MM.1S (cell line): ENCODE data around the gene LIPJ.

ENCODE experiments used
- DNase-seq: peaks from one replicate; pipeline ENCODE4 v3.0.0-alpha.2; 2015
- H2AFZ ChIP-seq: fragments of 300-600 bp; sonication (generic); 2 replicates; pipeline ENCODE4 v1.6.0; 2016; ENCODE audit warnings: antibody characterized with exemption, low read length
- H3F3A ChIP-seq: fragments of 300-600 bp; sonication (generic); 2 replicates; pipeline ENCODE4 v1.6.1; 2016; ENCODE audit warnings: mild to moderate bottlenecking, antibody characterized with exemption, low read length, moderate library complexity, mixed read lengths; ENCODE audit not compliant: insufficient read depth
- H3K27ac ChIP-seq: fragments of 300-600 bp; sonication (generic); 2 replicates; pipeline ENCODE4 v1.5.1; 2016; ENCODE audit warnings: mild to moderate bottlenecking, low read length
- H3K27me3 ChIP-seq: fragments of 300-600 bp; sonication (generic); replicated peaks from 2 replicates; pipeline ENCODE4 v1.6.0; 2016; ENCODE audit warnings: low read length; ENCODE audit not compliant: insufficient read depth
- H3K36me3 ChIP-seq: fragments of 300-600 bp; sonication (generic); replicated peaks from 2 replicates; pipeline ENCODE4 v1.6.1; 2016; ENCODE audit warnings: mild to moderate bottlenecking, low read length, mixed read lengths; ENCODE audit not compliant: insufficient read depth
- H3K4me1 ChIP-seq: fragments of 300-600 bp; sonication (generic); 2 replicates; pipeline ENCODE4 v1.6.1; 2016; ENCODE audit warnings: low read length, mixed read lengths
- H3K4me2 ChIP-seq: fragments of 300-600 bp; sonication (generic); 2 replicates; pipeline ENCODE4 v1.6.0; 2016; ENCODE audit warnings: low read depth, low read length
- H3K4me3 ChIP-seq: fragments of 300-600 bp; sonication (generic); 2 replicates; pipeline ENCODE4 v1.5.1; 2016; ENCODE audit warnings: low read length, mixed read lengths
- H3K79me2 ChIP-seq: fragments of 300-600 bp; sonication (generic); 2 replicates; pipeline ENCODE4 v1.6.1; 2016; ENCODE audit warnings: mixed run types, low read length, mixed read lengths
- H3K9ac ChIP-seq: fragments of 300-600 bp; sonication (generic); 2 replicates; pipeline ENCODE4 v1.6.1; 2016; ENCODE audit warnings: low read length, mixed read lengths
- H3K9me2 ChIP-seq: fragments of 300-600 bp; sonication (generic); replicated peaks from 2 replicates; pipeline ENCODE4 v1.6.1; 2016; ENCODE audit warnings: mild to moderate bottlenecking, low read length, mixed read lengths; ENCODE audit not compliant: insufficient read depth
- H3K9me3 ChIP-seq: fragments of 300-600 bp; sonication (generic); replicated peaks from 2 replicates; pipeline ENCODE4 v1.6.1; 2016; ENCODE audit warnings: mild to moderate bottlenecking, low read length, mixed read lengths; ENCODE audit not compliant: insufficient read depth
- H4K20me1 ChIP-seq: fragments of 300-600 bp; sonication (generic); 2 replicates; pipeline ENCODE4 v1.6.1; 2016; ENCODE audit warnings: mild to moderate bottlenecking, low read length, moderate library complexity, mixed read lengths; ENCODE audit not compliant: insufficient read depth
- CTCF ChIP-seq: fragments of 300-600 bp; sonication (generic); IDR thresholded peaks from 2 replicates; pipeline ENCODE4 v1.5.1; 2016; ENCODE audit warnings: antibody characterized with exemption, low read length, mixed read lengths
- EZH2 ChIP-seq: fragments of 300-600 bp; sonication (generic); optimal IDR thresholded peaks from 2 replicates; pipeline ENCODE3; 2017; ENCODE audit warnings: low read depth, mild to moderate bottlenecking, antibody characterized with exemption, low read length, mixed read lengths
- EZH2phosphoT487 ChIP-seq: fragments of 300-600 bp; sonication (generic); IDR thresholded peaks from 2 replicates; pipeline ENCODE4 v1.6.1; 2018; ENCODE audit warnings: antibody characterized with exemption, low read length

LIPJ gene

GRCh38 chr10:88623835-88624234, 37.3 kb downstream of the LIPJ start:
- Histone ChIP-seq H3K27ac (no peak overlapping the region), H3K36me3 (no peaks in the 10 kb centered on the region), H3K27me3 (no peaks in the 10 kb centered on the region), H3K9ac (no peak overlapping the region), H2AFZ (no peak overlapping the region), H3K4me3 (no peak overlapping the region), H3K4me1 (no peaks in the 10 kb centered on the region), H3K4me2 (no peak overlapping the region), H3F3A (no peaks in the 10 kb centered on the region), H3K9me2 (no peaks in the 10 kb centered on the region), H3K9me3 (no peaks in the 10 kb centered on the region), H3K79me2 (no peaks in the 10 kb centered on the region), H4K20me1 (no peaks in the 10 kb centered on the region)
- TF ChIP-seq EZH2 = no peak
- TF ChIP-seq EZH2phosphoT487 = no peak
- TF ChIP-seq CTCF = no peak
- DNase-seq = no peak

- TF ChIP-seq EZH2 = no peak
- no peak for TF ChIP-seq CTCF
- TF ChIP-seq EZH2phosphoT487 = no peak
- H3K4me1 ChIP-seq = no peaks in the 10 kb centered on the region
- H4K20me1 ChIP-seq = no peaks in the 10 kb centered on the region
- H3K9me2 ChIP-seq = no peaks in the 10 kb centered on the region
- no peaks in the 10 kb centered on the region for H3K9me3 ChIP-seq
- no peak overlapping the region for H3K9ac ChIP-seq
- no peaks in the 10 kb centered on the region for H3K36me3 ChIP-seq
- no peaks in the 10 kb centered on the region for H3K27me3 ChIP-seq
- H2AFZ ChIP-seq = no peak overlapping the region
- H3F3A ChIP-seq = no peaks in the 10 kb centered on the region
- H3K79me2 ChIP-seq = no peaks in the 10 kb centered on the region
- no peak overlapping the region for H3K27ac ChIP-seq
- no peak for DNase-seq
- H3K4me3 ChIP-seq = no peak overlapping the region
- H3K4me2 ChIP-seq = no peak overlapping the region
Observed at GRCh38 chr10:88624840-88625239, 38.3 kb downstream of the LIPJ start.

- no peak overlapping the region for H3K27ac ChIP-seq
- DNase-seq = no peak
Observed at GRCh38 chr10:88640186-88640585, 53.6 kb downstream of the LIPJ start.

More at GRCh38 chr10:88640186-88640585, 53.6 kb downstream of the LIPJ start:
- no peaks in the 10 kb centered on the region for H3K27me3 ChIP-seq
- H4K20me1 ChIP-seq = no peaks in the 10 kb centered on the region
- TF ChIP-seq EZH2 = no peak
- TF ChIP-seq CTCF = no peak
- no peak for TF ChIP-seq EZH2phosphoT487
- H3K36me3 ChIP-seq = no peaks in the 10 kb centered on the region
- no peaks in the 10 kb centered on the region for H3K9me2 ChIP-seq
- no peaks in the 10 kb centered on the region for H3F3A ChIP-seq
- no peaks in the 10 kb centered on the region for H3K4me1 ChIP-seq
- H3K9me3 ChIP-seq = no peaks in the 10 kb centered on the region
- no peak overlapping the region for H3K9ac ChIP-seq
- no peak overlapping the region for H2AFZ ChIP-seq
- no peaks in the 10 kb centered on the region for H3K79me2 ChIP-seq
- H3K4me3 ChIP-seq = no peak overlapping the region
- H3K4me2 ChIP-seq = no peak overlapping the region
